ENCODE data around the gene ANKRD33.
"Not testable (repeated sequence)": the region's sequence is repeated elsewhere in the genome, so short reads cannot be mapped to it uniquely, and the experiment has no call there.

Gene ANKRD33

DNA sequence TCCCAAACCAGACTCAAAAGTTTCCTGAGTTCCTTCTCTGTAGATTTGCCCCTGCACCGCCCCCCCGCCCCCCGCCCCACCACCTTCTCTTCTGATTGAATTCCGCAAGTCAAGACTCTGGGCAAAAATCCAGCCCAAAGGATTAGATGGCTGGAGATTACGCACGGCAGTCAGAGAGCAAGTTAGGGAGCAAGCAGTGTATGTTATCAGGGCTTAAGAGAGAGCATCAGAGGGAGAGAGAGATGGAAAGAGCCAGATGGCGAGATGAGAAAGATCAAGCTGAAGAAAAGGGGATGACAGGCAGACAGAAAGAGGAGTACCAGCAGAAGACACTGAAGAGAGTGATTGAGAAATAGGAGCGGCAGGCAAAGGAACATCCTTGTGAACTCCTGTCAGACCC lies 13.9 kb upstream of the ANKRD33 start:
- H3K27me3 Mint-ChIP-seq (ENCODE audit: low read depth), result peaks cover 19% of the 10 kb centered on the region
- H3K36me3 Mint-ChIP-seq (ENCODE audit: low read depth), result no peaks in the 10 kb centered on the region
- TF ChIP-seq, protein P1, sequence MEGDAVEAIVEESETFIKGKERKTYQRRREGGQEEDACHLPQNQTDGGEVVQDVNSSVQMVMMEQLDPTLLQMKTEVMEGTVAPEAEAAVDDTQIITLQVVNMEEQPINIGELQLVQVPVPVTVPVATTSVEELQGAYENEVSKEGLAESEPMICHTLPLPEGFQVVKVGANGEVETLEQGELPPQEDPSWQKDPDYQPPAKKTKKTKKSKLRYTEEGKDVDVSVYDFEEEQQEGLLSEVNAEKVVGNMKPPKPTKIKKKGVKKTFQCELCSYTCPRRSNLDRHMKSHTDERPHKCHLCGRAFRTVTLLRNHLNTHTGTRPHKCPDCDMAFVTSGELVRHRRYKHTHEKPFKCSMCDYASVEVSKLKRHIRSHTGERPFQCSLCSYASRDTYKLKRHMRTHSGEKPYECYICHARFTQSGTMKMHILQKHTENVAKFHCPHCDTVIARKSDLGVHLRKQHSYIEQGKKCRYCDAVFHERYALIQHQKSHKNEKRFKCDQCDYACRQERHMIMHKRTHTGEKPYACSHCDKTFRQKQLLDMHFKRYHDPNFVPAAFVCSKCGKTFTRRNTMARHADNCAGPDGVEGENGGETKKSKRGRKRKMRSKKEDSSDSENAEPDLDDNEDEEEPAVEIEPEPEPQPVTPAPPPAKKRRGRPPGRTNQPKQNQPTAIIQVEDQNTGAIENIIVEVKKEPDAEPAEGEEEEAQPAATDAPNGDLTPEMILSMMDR (IDR thresholded peaks at IDR 0.05; ENCODE audit: unreplicated experiment in 3 of 3), result no peak
- H3K27ac Mint-ChIP-seq, result peak overlapping the region in 1 of 3 experiments; percentile 52
- H3K9me3 Mint-ChIP-seq, result no peaks in the 10 kb centered on the region
- H3K4me3 Mint-ChIP-seq, result no peak overlapping the region
- peaks cover 47% of the 10 kb centered on the region for H3K4me1 Mint-ChIP-seq

DNA sequence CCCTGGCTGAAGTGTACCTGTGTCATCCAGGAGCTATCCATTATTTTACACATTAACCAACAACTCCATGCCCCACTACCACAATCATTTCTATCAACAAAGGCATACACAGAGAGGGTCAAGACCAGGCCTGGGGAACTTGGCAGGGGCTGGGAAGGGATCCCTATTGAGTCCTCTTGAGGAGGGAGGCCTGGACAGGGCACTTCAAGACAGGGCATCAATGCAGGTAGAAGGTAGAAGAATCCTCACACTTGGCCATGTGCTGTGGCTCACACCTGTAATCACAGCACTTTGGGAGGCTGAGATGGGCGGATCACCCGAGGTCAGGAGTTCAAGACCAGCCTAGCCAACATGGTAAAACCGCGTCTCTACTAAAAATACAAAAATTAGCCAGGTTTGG lies 13.4 kb upstream of the ANKRD33 start:
- Mint-ChIP-seq H3K4me3 (no peak overlapping the region), H3K36me3 (ENCODE audit: low read depth) (no peaks in the 10 kb centered on the region), H3K9me3 (no peaks in the 10 kb centered on the region), H3K4me1 (peaks cover 47% of the 10 kb centered on the region), H3K27me3 (ENCODE audit: low read depth) (peaks cover 19% of the 10 kb centered on the region), H3K27ac (peak overlapping the region in 1 of 3 experiments; percentile 52)
- TF ChIP-seq, protein P1 (IDR thresholded peaks at IDR 0.05; ENCODE audit: unreplicated experiment in 3 of 3), result no peak

DNA sequence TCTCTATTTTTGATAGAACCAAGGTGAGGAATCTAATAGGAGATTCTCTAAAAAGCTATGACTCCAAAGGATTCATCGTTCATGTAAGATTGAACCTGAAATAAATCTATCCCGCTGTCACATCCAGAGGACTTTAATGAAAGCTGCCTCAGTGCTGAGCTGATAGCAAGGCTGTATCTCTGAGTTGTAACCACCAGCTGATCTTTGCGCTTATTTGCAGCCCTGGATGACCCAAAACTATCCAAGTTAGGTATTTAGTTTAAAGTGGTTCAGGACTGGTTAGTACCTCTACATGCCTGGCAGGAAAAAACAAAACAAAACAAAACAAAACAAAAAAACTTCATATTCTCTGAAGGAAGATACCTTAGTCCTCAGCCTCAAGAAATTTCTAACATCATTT lies 8.8 kb upstream of the ANKRD33 start:
- H3K27ac Mint-ChIP-seq, result no peak overlapping the region
- peaks cover 3% of the 10 kb centered on the region for H3K9me3 Mint-ChIP-seq
- peaks cover 8% of the 10 kb centered on the region for H3K4me1 Mint-ChIP-seq
- no peak overlapping the region for H3K4me3 Mint-ChIP-seq
- H3K27me3 Mint-ChIP-seq (ENCODE audit: low read depth), result peaks cover 8% of the 10 kb centered on the region
- H3K36me3 Mint-ChIP-seq (ENCODE audit: low read depth), result no peaks in the 10 kb centered on the region
- TF ChIP-seq, protein P1 (IDR thresholded peaks at IDR 0.05; ENCODE audit: unreplicated experiment in 3 of 3), result no peak

DNA sequence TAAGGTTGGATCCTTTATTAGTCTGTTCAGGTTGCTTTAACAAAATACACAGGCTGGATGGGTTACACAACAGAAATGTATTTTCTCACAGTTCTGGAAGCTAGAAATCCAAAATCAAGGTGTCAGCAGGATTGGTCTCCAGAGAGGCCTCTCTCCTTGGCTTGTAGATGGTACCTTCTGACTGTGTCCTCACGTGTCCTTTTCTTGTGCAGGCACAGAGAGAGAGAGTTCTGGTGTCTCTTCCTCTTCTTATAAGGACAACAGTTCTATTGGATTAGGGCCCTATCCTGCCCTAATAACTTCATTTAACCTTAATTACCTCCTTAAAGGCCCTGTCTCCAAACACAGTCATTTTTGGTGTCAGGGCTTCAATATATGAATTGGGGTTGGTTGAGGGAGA lies 4.6 kb upstream of the ANKRD33 start:
- peaks cover 12% of the 10 kb centered on the region for H3K4me1 Mint-ChIP-seq
- H3K4me3 Mint-ChIP-seq, result no peak overlapping the region
- TF ChIP-seq, protein P1 (IDR thresholded peaks at IDR 0.05; ENCODE audit: unreplicated experiment in 3 of 3), result no peak

DNA sequence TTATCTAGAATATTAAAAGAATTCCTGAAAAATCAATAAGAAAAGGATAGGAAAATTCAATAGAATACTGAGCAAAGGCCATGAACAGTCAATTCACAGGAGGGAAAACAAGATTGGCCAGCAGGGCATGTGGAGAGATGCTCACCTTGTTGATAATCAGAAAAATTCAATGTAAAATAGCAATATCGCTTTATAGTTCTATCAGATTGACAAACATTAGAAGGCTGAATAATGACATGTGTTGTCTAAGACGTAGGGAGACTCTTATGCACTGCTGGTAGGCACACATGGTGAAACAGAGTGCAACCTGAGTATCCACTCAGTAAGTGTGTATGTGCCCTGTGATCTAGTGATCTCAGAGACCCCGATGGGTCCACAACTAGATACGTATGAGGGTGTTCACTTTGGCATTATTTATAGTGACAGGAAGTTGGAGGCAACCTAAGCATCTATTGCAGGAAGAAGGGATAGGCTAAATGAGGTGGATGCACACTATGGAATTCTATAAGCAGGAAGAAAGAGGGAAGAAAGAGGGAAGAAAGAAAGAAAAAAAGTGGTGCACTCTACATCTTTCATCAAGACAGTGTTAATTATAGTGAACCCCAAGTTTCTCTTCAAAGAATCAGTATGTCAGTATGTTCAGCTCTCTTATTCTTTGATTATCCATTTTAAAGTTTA lies 3.8 kb upstream of the ANKRD33 start:
- peaks cover 13% of the 10 kb centered on the region for H3K4me1 Mint-ChIP-seq
- peaks cover 3% of the 10 kb centered on the region for H3K9me3 Mint-ChIP-seq
- TF ChIP-seq, protein P1 (IDR thresholded peaks at IDR 0.05; ENCODE audit: unreplicated experiment in 3 of 3), result no peak
- H3K27me3 Mint-ChIP-seq (ENCODE audit: low read depth), result peaks cover 8% of the 10 kb centered on the region
- H3K36me3 Mint-ChIP-seq (ENCODE audit: low read depth), result no peaks in the 10 kb centered on the region
- H3K27ac Mint-ChIP-seq, result peak overlapping the region in 1 of 3 experiments; percentile 13
- H3K4me3 Mint-ChIP-seq, result no peak overlapping the region

More for the DNA sequence above, 4.6 kb upstream of the ANKRD33 start:
- H3K36me3 Mint-ChIP-seq (ENCODE audit: low read depth), result no peaks in the 10 kb centered on the region
- peaks cover 8% of the 10 kb centered on the region for H3K27me3 Mint-ChIP-seq (ENCODE audit: low read depth)
- H3K9me3 Mint-ChIP-seq, result peaks cover 3% of the 10 kb centered on the region
- no peak overlapping the region for H3K27ac Mint-ChIP-seq

DNA sequence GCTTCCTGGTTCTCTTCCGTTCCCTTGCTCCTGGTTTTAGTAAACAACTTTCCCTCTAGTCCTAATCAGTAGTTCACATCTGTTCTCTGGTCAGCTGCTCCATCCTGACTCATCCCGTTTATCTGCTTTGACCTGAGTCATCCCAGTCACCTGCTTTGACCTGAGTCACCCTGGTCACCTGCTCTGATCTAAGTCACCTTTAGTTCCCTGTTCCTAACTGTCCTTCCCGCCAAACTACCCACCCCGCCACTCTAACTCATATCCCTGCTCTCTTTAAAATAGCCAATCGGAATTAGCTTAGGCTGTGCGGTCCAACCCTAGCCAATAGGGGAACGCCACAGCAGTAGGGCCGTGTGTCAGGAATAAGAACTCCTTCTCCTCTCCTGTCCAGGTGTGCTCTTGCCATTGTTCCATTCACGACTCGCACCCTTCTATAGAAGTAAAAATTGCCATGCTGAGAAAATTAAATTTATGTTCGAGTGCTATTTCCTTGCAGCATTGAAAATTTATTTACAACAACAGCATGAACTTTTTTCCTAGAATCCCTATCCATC lies 3.1 kb upstream of the ANKRD33 start:
- no peak overlapping the region for H3K4me3 Mint-ChIP-seq
- TF ChIP-seq, protein P1 (IDR thresholded peaks at IDR 0.05; ENCODE audit: unreplicated experiment in 3 of 3), result no peak
- H3K4me1 Mint-ChIP-seq, result peaks cover 13% of the 10 kb centered on the region
- peaks cover 8% of the 10 kb centered on the region for H3K27me3 Mint-ChIP-seq (ENCODE audit: low read depth)
- no peak overlapping the region for H3K27ac Mint-ChIP-seq
- no peaks in the 10 kb centered on the region for H3K36me3 Mint-ChIP-seq (ENCODE audit: low read depth)
- H3K9me3 Mint-ChIP-seq, result peaks cover 3% of the 10 kb centered on the region

DNA sequence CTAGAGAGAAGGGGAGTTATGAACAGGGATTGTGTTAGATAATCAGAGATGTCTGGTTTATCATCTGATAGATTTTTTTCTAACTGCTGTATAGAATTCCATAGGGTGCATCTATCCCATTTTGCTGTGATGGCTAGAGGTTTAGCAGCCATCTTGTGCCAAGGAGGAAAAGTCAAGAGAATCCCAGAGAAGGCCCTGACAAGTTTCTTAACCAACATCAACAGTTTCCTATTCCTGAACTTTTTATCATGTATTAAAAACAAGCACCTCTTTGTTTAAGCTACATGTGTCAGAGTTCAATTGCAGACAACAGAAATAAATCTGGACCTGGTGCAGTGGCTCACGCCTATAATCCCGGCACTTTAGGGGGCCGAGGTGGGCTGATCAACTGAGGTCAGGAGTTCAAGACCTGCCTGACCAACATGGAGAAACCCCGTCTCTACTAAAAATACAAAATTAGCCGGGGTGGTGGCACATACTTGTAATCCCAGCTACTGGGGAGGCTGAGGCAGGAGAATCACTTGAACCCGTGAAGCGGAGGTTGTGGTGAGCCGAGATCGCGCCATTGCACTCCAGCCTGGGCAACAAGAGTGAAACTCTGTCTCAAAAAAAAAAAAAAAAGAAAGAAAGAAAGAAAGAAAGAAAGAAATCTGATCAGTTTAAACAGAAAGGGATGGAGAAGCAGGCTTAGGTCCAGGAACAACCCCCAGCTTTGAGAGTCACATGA lies 2.4 kb upstream of the ANKRD33 start:
- H3K9me3 Mint-ChIP-seq, result not testable (repeated sequence)

More for the DNA sequence above, 2.4 kb upstream of the ANKRD33 start:
- H3K4me3 Mint-ChIP-seq; H3K36me3 Mint-ChIP-seq (ENCODE audit: low read depth): not testable (repeated sequence)
- Mint-ChIP-seq H3K27me3 (ENCODE audit: low read depth) (peaks cover 11% of the 10 kb centered on the region), H3K4me1 (peaks cover 13% of the 10 kb centered on the region), H3K27ac (peak overlapping the region; percentile 86 to 89 (median 89))
